Astrocyte (in vitro differentiated cells and primary cell): ENCODE data around the gene SNX5. TPM values are rescaled to one million over a fixed set of nuclear protein-coding genes. Genes with fewer than 3 reads are reported as not detected.

ENCODE experiments used
- DNase-seq: peaks from one replicate; pipeline ENCODE4 v3.0.0-alpha.2; 2010; ENCODE audit warnings: low read depth
- FAIRE-seq: peaks from 2 replicates; lab custom pipeline; 2011; peaks lifted over from hg19 to GRCh38; lab: Jason Lieb, UNC
- H2AFZ ChIP-seq: 2 replicates; pipeline ENCODE4 v1.6.0; 2012; ENCODE audit warnings: low read depth, low read length, inconsistent platforms
- H3K27ac ChIP-seq: 2 replicates; pipeline ENCODE4 v1.5.1; 2011; ENCODE audit warnings: low read depth, low read length, inconsistent platforms
- H3K27me3 ChIP-seq: 2 replicates; pipeline ENCODE4 v1.6.0; 2011; ENCODE audit warnings: low read length, inconsistent platforms; ENCODE audit not compliant: insufficient read depth
- H3K36me3 ChIP-seq: 2 replicates; pipeline ENCODE4 v1.5.1; 2011; ENCODE audit warnings: low read length, inconsistent platforms; ENCODE audit not compliant: insufficient read depth
- H3K4me1 ChIP-seq: 2 replicates; pipeline ENCODE4 v1.5.1; 2011; ENCODE audit warnings: low read length, inconsistent platforms; ENCODE audit not compliant: insufficient read depth
- H3K4me2 ChIP-seq: 2 replicates; pipeline ENCODE4 v1.6.0; 2012; ENCODE audit warnings: low read length, inconsistent platforms
- H3K4me3 ChIP-seq: 2 replicates; pipeline ENCODE4 v1.5.1; 2011; ENCODE audit warnings: low read depth, mild to moderate bottlenecking, low read length, inconsistent platforms; ENCODE audit not compliant: insufficient read depth
- H3K79me2 ChIP-seq: 2 replicates; pipeline ENCODE4 v1.6.0; 2012; ENCODE audit warnings: mild to moderate bottlenecking, low read length, inconsistent platforms; ENCODE audit not compliant: insufficient read depth
- H3K9ac ChIP-seq: 2 replicates; pipeline ENCODE4 v1.6.0; 2012; ENCODE audit warnings: mild to moderate bottlenecking, low read length, inconsistent platforms
- H3K9me3 ChIP-seq: 2 replicates; pipeline ENCODE4 v1.5.1; 2012; ENCODE audit warnings: low read depth, mild to moderate bottlenecking, low read length, inconsistent platforms; ENCODE audit not compliant: insufficient read depth
- H4K20me1 ChIP-seq: 2 replicates; pipeline ENCODE4 v1.6.0; 2012; ENCODE audit warnings: low read length, inconsistent platforms; ENCODE audit not compliant: insufficient read depth
- H3K27ac Mint-ChIP-seq: one replicate; pipeline ENCODE4 v1.8.0; 2021; ENCODE audit warnings: mild to moderate bottlenecking, mixed read lengths; ENCODE audit not compliant: unreplicated experiment
- H3K27me3 Mint-ChIP-seq: one replicate; pipeline ENCODE4 v1.8.0; 2021; ENCODE audit warnings: low read depth, mixed read lengths; ENCODE audit not compliant: unreplicated experiment
- H3K36me3 Mint-ChIP-seq: one replicate; pipeline ENCODE4 v1.8.0; 2021; ENCODE audit warnings: low read depth, mixed read lengths; ENCODE audit not compliant: unreplicated experiment
- H3K4me1 Mint-ChIP-seq: one replicate; pipeline ENCODE4 v1.8.0; 2021; ENCODE audit warnings: low read depth, mixed read lengths; ENCODE audit not compliant: unreplicated experiment
- H3K4me3 Mint-ChIP-seq: one replicate; pipeline ENCODE4 v1.8.0; 2021; ENCODE audit warnings: mild to moderate bottlenecking, moderate library complexity, mixed read lengths; ENCODE audit not compliant: unreplicated experiment
- H3K9me3 Mint-ChIP-seq: one replicate; pipeline ENCODE4 v1.8.0; 2021; ENCODE audit warnings: mild to moderate bottlenecking, mixed read lengths; ENCODE audit not compliant: unreplicated experiment
- EZH2 ChIP-seq: IDR thresholded peaks from 2 replicates; pipeline ENCODE4 v1.6.1; 2012; ENCODE audit warnings: mild to moderate bottlenecking, low read length, inconsistent platforms; ENCODE audit not compliant: insufficient read depth
- total RNA-seq: library from RNA; stranded (reverse); gene quantifications from 2 replicates; pipeline ENCODE4 v1.2.1, GENCODE V29; 2021
- TF ChIP-seq, protein P1 (sequence below): IDR thresholded peaks from 2 replicates; pipeline ENCODE4 v1.5.1; 2011; ENCODE audit warnings: low read depth, mild to moderate bottlenecking, inconsistent platforms, low read length, moderate library complexity; ENCODE audit not compliant: insufficient read depth

The SNX5 gene
- total RNA-seq, 1 donor from 2014 or later: 95.1 TPM

DNA sequence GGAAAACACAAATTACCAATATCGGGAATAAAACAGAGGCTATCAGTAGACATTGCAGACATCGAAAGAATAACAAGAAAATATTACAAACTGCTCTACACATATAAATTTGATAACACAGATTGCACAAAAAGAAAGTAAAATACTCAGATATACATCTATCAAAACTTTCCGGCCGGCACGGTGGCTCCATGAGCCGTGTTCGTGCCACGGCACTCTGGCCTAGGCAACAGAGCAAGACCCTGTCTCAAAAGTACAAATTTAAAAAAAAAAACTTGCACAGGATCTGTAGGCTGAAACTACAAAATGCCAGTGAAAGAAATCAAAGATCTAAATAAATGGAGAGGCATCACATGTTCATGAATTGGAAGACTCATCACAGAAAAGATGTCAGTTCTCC lies 49.4 kb downstream of the SNX5 start:
- Histone ChIP-seq H3K9me3 (no peaks in the 10 kb centered on the region), H3K27ac (no peak overlapping the region), H3K36me3 (no peaks in the 10 kb centered on the region), H2AFZ (no peak overlapping the region), H3K9ac (no peak overlapping the region), H4K20me1 (no peaks in the 10 kb centered on the region), H3K79me2 (no peaks in the 10 kb centered on the region), H3K4me3 (no peak overlapping the region), H3K4me1 (no peaks in the 10 kb centered on the region), H3K27me3 (no peaks in the 10 kb centered on the region), H3K4me2 (no peak overlapping the region)
- Mint-ChIP-seq H3K4me1 (no peaks in the 10 kb centered on the region), H3K36me3 (no peaks in the 10 kb centered on the region), H3K27ac (no peak overlapping the region), H3K9me3 (no peaks in the 10 kb centered on the region), H3K27me3 (peaks cover 6% of the 10 kb centered on the region), H3K4me3 (no peak overlapping the region)
- TF ChIP-seq EZH2: no peak
- TF ChIP-seq, protein P1, sequence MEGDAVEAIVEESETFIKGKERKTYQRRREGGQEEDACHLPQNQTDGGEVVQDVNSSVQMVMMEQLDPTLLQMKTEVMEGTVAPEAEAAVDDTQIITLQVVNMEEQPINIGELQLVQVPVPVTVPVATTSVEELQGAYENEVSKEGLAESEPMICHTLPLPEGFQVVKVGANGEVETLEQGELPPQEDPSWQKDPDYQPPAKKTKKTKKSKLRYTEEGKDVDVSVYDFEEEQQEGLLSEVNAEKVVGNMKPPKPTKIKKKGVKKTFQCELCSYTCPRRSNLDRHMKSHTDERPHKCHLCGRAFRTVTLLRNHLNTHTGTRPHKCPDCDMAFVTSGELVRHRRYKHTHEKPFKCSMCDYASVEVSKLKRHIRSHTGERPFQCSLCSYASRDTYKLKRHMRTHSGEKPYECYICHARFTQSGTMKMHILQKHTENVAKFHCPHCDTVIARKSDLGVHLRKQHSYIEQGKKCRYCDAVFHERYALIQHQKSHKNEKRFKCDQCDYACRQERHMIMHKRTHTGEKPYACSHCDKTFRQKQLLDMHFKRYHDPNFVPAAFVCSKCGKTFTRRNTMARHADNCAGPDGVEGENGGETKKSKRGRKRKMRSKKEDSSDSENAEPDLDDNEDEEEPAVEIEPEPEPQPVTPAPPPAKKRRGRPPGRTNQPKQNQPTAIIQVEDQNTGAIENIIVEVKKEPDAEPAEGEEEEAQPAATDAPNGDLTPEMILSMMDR: no peak
- no peak for DNase-seq
- FAIRE-seq: no peak

DNA sequence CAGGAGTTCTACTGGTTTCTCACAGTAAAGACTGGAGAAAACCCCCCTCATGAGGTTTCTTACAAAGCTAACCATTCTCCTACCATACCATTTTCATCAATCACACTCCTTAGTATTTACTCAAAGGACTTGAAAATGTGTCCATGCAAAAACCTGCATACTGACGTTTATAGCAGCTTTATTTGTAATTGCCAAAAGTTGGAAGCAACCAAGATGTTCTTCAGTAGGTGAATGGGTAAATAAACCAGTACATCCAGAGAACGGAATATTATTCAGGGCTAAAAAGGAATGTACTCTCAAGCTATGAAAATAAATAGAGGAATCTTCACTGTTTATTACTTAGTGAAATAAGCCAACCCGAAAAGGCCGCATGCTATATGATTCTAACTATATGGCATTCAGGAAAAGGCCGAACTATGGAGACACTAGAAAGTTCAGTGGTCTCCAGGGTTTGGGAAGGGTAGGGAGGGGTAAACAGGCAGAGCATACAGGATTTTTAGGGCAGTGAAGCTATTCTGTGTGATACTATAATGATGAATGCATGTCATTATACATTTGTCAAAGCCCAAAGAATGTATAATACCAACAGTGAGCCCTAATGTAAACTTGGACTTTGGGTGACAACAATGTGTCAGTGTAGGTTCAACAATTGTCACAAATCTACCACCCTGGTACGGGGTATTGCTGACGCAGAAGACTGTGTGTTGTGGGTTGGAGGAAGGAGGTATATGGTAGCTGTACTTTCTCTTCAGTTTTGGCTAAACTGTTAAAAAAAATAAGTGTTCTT lies 50.6 kb downstream of the SNX5 start:
- Mint-ChIP-seq H3K4me1 (no peaks in the 10 kb centered on the region), H3K4me3 (no peak overlapping the region), H3K36me3 (no peaks in the 10 kb centered on the region), H3K27ac (no peak overlapping the region), H3K9me3 (no peaks in the 10 kb centered on the region), H3K27me3 (peaks cover 8% of the 10 kb centered on the region)
- no peak overlapping the region for H3K4me3 ChIP-seq
- H3K4me2 ChIP-seq: no peak overlapping the region
- FAIRE-seq (no peak), DNase-seq (no peak)
- H3K27ac ChIP-seq: no peak overlapping the region
- H3K79me2 ChIP-seq: no peaks in the 10 kb centered on the region
- H3K9ac ChIP-seq: no peak overlapping the region
- TF ChIP-seq, protein P1: no peak
- TF ChIP-seq EZH2: no peak
- no peaks in the 10 kb centered on the region for H3K4me1 ChIP-seq
- H3K9me3 ChIP-seq: no peaks in the 10 kb centered on the region
- H3K27me3 ChIP-seq: no peaks in the 10 kb centered on the region
- no peak overlapping the region for H2AFZ ChIP-seq
- H4K20me1 ChIP-seq: no peaks in the 10 kb centered on the region
- no peaks in the 10 kb centered on the region for H3K36me3 ChIP-seq

GRCh38 chr20:17916433-17916891 lies 52.1 kb downstream of the SNX5 start:
- no peaks in the 10 kb centered on the region for H3K27me3 ChIP-seq
- H2AFZ ChIP-seq: no peak overlapping the region
- H4K20me1 ChIP-seq: no peaks in the 10 kb centered on the region
- H3K9me3 Mint-ChIP-seq: no peaks in the 10 kb centered on the region
- peaks cover under 1% of the 10 kb centered on the region for H3K4me1 ChIP-seq
- TF ChIP-seq, protein P1: no peak
- no peak for TF ChIP-seq EZH2
- no peak overlapping the region for H3K4me2 ChIP-seq
- H3K4me3 ChIP-seq: no peak overlapping the region
- H3K27ac ChIP-seq: no peak overlapping the region
- DNase-seq: no peak
- no peaks in the 10 kb centered on the region for H3K36me3 Mint-ChIP-seq
- no peak overlapping the region for H3K4me3 Mint-ChIP-seq
- no peak overlapping the region for H3K27ac Mint-ChIP-seq
- H3K27me3 Mint-ChIP-seq: peaks cover 5% of the 10 kb centered on the region
- H3K9ac ChIP-seq: no peak overlapping the region
- H3K79me2 ChIP-seq: no peaks in the 10 kb centered on the region
- no peak for FAIRE-seq
- H3K4me1 Mint-ChIP-seq: no peaks in the 10 kb centered on the region
- H3K9me3 ChIP-seq: no peaks in the 10 kb centered on the region
- H3K36me3 ChIP-seq: no peaks in the 10 kb centered on the region
